ENCODE results near the gene RAD51AP2. TPM values are rescaled to one million over a fixed set of nuclear protein-coding genes. Genes with fewer than 3 reads are reported as not detected.

The RAD51AP2 gene
- total RNA-seq, 1 experiment from 2014 or later: not detected

GRCh38 chr2:17529771-17530170, 11.5 kb upstream of the RAD51AP2 start:
- intact Hi-C loops (cut with micrococcal nuclease; ENCODE audit: unreplicated experiment): no loop called here
- in situ Hi-C loops (cut with HindIII; ENCODE audit: low pct_unique_long_range_greater_than_20kb, low sequenced_read_pairs): no loop called here
- no TSS peak for BruUV-seq (replicated peaks)
- ChIA-PET POLR2A (interaction anchor here (0.6 kb wide), 1 partner anchor 175 kb away, joined by 10 read pairs; no protein-coding TSS in a partner anchor), CTCF (no interaction called here)
- ATAC-seq: no peak
- no peak overlapping the region for H3K27ac ChIP-seq (ENCODE audit: low read length)
- H3K4me1 ChIP-seq (ENCODE audit: control insufficient read depth, insufficient read depth, low read length): no peaks in the 10 kb centered on the region
- TF ChIP-seq TCF7L2 (IDR thresholded peaks at IDR 0.05; ENCODE audit: low read depth, low read length) (no peak), POLR2AphosphoS5 (IDR thresholded peaks at IDR 0.05; ENCODE audit: low read depth, low read length) (no peak), SIN3A (IDR thresholded peaks at IDR 0.05; ENCODE audit: borderline replicate concordance, insufficient read depth, low read depth, low read length) (no peak), REST (IDR thresholded peaks at IDR 0.05; ENCODE audit: insufficient read depth in 1 of 2, low read depth in 2 of 2, low read length in 1 of 2) (no peak), CTCF (IDR thresholded peaks at IDR 0.05) (no peak)
- H3K27me3 ChIP-seq (ENCODE audit: control insufficient read depth, insufficient read depth, low read length): peaks cover 10% of the 10 kb centered on the region; the same call in 1 of the 2 replicates
- H3K4me3 ChIP-seq (ENCODE audit: low read depth in 2 of 2, low read length in 2 of 2): no peak overlapping the region
- DNase-seq (ENCODE audit: low read depth, low spot score): no peak
- no peaks in the 10 kb centered on the region for H3K9me3 ChIP-seq (ENCODE audit: control insufficient read depth, insufficient read depth, low read depth, low read length)
- H3K36me3 ChIP-seq (ENCODE audit: control insufficient read depth, insufficient read depth, low read length): no peaks in the 10 kb centered on the region

GRCh38 chr2:17522303-17522702, 4.1 kb upstream of the RAD51AP2 start:
- no peaks in the 10 kb centered on the region for H3K9me3 ChIP-seq (ENCODE audit: control insufficient read depth, insufficient read depth, low read depth, low read length)
- intact Hi-C loops (cut with micrococcal nuclease; ENCODE audit: unreplicated experiment) (no loop called here), in situ Hi-C loops (cut with HindIII; ENCODE audit: low pct_unique_long_range_greater_than_20kb, low sequenced_read_pairs) (no loop called here)
- no peak overlapping the region for H3K4me3 ChIP-seq (ENCODE audit: low read depth in 2 of 2, low read length in 2 of 2)
- no peak for ATAC-seq
- no TSS peak for BruUV-seq (replicated peaks)
- no peaks in the 10 kb centered on the region for H3K36me3 ChIP-seq (ENCODE audit: control insufficient read depth, insufficient read depth, low read length)
- H3K27ac ChIP-seq (ENCODE audit: low read length): no peak overlapping the region
- TF ChIP-seq SIN3A (IDR thresholded peaks at IDR 0.05; ENCODE audit: borderline replicate concordance, insufficient read depth, low read depth, low read length) (no peak), TCF7L2 (IDR thresholded peaks at IDR 0.05; ENCODE audit: low read depth, low read length) (no peak), POLR2AphosphoS5 (IDR thresholded peaks at IDR 0.05; ENCODE audit: low read depth, low read length) (no peak), REST (IDR thresholded peaks at IDR 0.05; ENCODE audit: insufficient read depth in 1 of 2, low read depth in 2 of 2, low read length in 1 of 2) (no peak), CTCF (IDR thresholded peaks at IDR 0.05) (no peak)
- peaks cover 2% of the 10 kb centered on the region; the same call in 1 of the 2 replicates for H3K4me1 ChIP-seq (ENCODE audit: control insufficient read depth, insufficient read depth, low read length)
- H3K27me3 ChIP-seq (ENCODE audit: control insufficient read depth, insufficient read depth, low read length): peaks cover 20% of the 10 kb centered on the region
- POLR2A ChIA-PET: no interaction called here
- DNase-seq (ENCODE audit: low read depth, low spot score): no peak
- CTCF ChIA-PET: no interaction called here

Measured in Panc1 (cell line).